VCaP (cell line): Measurements from ENCODE around the gene DCAF5.
A peak's percentile ranks its signal among the peaks of the same experiment; 100 is the strongest.

ENCODE experiments used
- H3K27ac ChIP-seq: fragments of 450-650 bp; 2 replicates; pipeline ENCODE4 v1.5.1; 2017
- CTCF ChIP-seq: fragments of 450-650 bp; conservative IDR thresholded peaks from 2 replicates; pipeline ENCODE4 v1.5.1; 2017; ENCODE audit warnings: mild to moderate bottlenecking, moderate library complexity

DCAF5 gene

DNA sequence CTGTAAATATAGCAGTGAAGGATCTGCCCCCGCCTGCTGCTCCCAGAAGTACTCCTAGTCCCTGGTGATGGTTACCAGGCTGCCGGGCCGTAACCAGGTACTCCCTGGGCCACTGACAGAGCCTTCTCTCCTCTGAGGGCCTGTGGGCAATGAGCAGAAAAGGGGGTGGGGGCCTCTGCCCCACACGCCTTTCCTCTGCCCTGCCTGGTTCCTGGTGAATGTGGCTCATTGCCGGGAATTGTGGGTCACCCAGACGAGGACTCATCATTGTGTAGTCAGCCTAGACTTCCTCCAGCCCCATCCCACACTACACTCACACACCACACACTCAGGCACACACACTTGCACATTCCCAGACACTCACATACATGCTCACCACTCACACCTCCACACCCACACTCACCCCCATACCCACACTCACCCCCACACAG lies 138.1 kb downstream of the DCAF5 start:
- peak overlapping the region; percentile 60 for H3K27ac ChIP-seq
- no peak for TF ChIP-seq CTCF

- no peak for TF ChIP-seq CTCF
- peak overlapping the region; percentile 60 for H3K27ac ChIP-seq
Measured at GRCh38 chr14:69013943-69014782, 138.8 kb downstream of the DCAF5 start.

DNA sequence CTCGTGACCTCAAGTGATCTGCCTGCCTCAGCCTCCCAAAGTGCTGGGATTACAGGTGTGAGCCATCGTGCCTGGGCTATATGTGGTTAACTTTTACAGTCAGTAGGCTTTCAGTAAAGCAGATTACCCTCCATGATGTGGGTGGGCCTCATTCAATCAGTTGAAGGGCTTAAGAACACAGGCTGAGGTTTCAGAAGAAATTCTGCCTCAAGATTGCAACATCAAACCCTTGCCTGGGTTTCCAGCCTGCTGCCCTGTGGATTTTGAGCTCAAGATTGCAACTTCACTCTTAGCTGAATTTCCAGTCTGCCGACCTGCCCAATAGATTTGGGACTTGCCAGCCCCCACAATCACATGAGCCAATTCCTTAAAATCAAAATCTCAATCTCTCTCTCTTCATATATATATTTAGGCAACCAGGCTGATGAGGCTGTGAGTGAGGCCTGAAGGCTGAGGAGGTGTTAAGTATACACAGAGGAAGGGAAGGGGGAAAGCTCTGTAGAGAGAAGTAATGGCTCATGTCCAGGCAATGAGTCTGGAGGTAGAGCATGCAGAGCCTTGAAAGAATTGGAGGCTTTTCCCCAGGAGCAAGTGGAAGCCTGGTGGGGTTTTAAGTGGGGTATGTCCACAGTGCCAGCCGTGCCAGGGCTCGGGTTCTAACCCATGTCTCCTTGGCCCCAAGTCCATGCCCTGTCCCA lies 140.5 kb downstream of the DCAF5 start:
- TF ChIP-seq CTCF, result no peak
- no peak overlapping the region for H3K27ac ChIP-seq

GRCh38 chr14:69010648-69011047 lies 142.3 kb downstream of the DCAF5 start:
- no peak overlapping the region for H3K27ac ChIP-seq
- TF ChIP-seq CTCF, result no peak

DNA sequence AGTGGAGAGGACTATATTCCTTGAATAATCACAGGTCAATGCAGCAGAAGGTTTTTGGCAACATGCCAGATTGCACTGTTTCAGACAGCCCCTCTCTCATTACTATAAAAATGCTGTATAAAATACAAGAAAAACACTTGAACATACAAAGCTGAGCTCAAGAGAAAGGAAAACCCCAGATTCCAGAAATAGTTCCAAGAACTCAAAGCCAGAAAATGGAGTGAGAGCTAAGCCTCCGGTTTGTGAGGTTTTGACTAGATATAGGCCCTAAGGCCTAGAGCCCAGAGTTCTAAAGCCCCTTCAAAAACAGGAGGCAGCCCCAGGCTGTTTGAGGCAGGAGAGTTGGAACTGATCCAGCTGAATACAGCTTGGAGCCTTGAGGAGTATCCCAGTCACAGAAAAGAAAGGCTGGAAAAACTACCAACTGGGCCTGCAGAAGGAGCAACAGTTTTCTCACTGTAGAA lies 144.5 kb downstream of the DCAF5 start:
- TF ChIP-seq CTCF, result no peak
- H3K27ac ChIP-seq, result no peak overlapping the region

GRCh38 chr14:69006346-69006745 lies 146.6 kb downstream of the DCAF5 start:
- TF ChIP-seq CTCF, result no peak
- H3K27ac ChIP-seq, result no peak overlapping the region

GRCh38 chr14:69005432-69006148 lies 147.3 kb downstream of the DCAF5 start:
- no peak overlapping the region for H3K27ac ChIP-seq
- no peak for TF ChIP-seq CTCF
